Natural killer cell treated with Interleukin-12 subunit alpha and Interleukin-12 subunit beta and Interleukin-15 and Interleukin-18, amount 100 ng/mL, for 72 hours (primary cell): ENCODE measurements around the gene NTN4. TPM values are rescaled to one million over a fixed set of nuclear protein-coding genes. Genes with fewer than 3 reads are reported as not detected.

Experiments used
- ATAC-seq, 2 donors: fragments of 150-1000 bp; cut with Tn5 transposase in 1 of 2; sonication (Bioruptor Pico), chemical (Tn5 transposase) in 1 of 2; 2 replicates each; pipeline ENCODE4 v1.10.0; 2021
- DNase-seq: peaks from one replicate; pipeline ENCODE4 v3.0.0; 2022; ENCODE audit warnings: low spot score
- H3K27ac Mint-ChIP-seq, 2 donors: 1 replicate in 1 of 2; 2 replicates in 1 of 2; pipeline ENCODE4 v1.8.0; 2022; ENCODE audit warnings: mixed read lengths in 2 of 2, mild to moderate bottlenecking in 1 of 2, moderate library complexity in 1 of 2
- H3K27me3 Mint-ChIP-seq, 2 donors: 1 replicate in 1 of 2; 2 replicates in 1 of 2; pipeline ENCODE4 v1.8.0; 2022; ENCODE audit warnings: mixed read lengths in 2 of 2
- H3K36me3 Mint-ChIP-seq: one replicate; pipeline ENCODE4 v1.8.0; 2022; ENCODE audit warnings: mixed read lengths
- H3K4me1 Mint-ChIP-seq, 2 donors: 1 replicate in 1 of 2; 2 replicates in 1 of 2; pipeline ENCODE4 v1.8.0; 2022; ENCODE audit warnings: low read depth in 2 of 2, mixed read lengths in 2 of 2, mild to moderate bottlenecking in 1 of 2
- H3K4me3 Mint-ChIP-seq: one replicate; pipeline ENCODE4 v1.8.0; 2022; ENCODE audit warnings: mixed read lengths
- H3K9me3 Mint-ChIP-seq: 2 replicates; pipeline ENCODE4 v1.8.0; 2022; ENCODE audit warnings: mixed read lengths
- total RNA-seq, 2 donors: library from RNA; stranded (reverse); gene quantifications; one replicate each; pipeline ENCODE4 v1.2.3, GENCODE V29; 2022

The NTN4 gene
- total RNA-seq, 2 donors from 2014 or later, result not detected

DNA sequence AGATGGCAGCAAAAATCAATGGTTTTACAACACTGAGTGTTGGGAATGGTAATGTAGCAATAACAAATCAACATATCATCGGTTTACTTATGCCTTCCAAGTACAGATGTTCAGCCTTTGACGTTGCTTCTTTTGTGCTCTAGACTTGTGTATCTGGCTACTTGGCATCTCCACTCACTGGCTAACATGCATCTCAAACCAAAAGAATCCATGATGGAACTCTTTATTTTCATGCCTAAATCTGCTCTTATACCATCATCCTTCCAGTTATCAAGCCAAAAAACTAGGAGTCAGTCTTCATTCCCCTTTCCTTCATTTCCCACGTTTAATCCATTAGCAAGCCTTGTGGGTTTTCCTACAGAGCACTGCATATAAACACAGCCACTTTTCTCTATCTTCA, 150.0 kb downstream of the NTN4 start:
- no peak overlapping the region for H3K4me3 Mint-ChIP-seq
- no peaks in the 10 kb centered on the region for H3K9me3 Mint-ChIP-seq
- H3K27me3 Mint-ChIP-seq, result peaks cover 0 to 6% of the 10 kb centered on the region in 2 donors
- ATAC-seq (no peak), DNase-seq (no peak)
- no peaks in the 10 kb centered on the region for H3K4me1 Mint-ChIP-seq
- H3K36me3 Mint-ChIP-seq, result no peaks in the 10 kb centered on the region
- H3K27ac Mint-ChIP-seq, result no peak overlapping the region

DNA sequence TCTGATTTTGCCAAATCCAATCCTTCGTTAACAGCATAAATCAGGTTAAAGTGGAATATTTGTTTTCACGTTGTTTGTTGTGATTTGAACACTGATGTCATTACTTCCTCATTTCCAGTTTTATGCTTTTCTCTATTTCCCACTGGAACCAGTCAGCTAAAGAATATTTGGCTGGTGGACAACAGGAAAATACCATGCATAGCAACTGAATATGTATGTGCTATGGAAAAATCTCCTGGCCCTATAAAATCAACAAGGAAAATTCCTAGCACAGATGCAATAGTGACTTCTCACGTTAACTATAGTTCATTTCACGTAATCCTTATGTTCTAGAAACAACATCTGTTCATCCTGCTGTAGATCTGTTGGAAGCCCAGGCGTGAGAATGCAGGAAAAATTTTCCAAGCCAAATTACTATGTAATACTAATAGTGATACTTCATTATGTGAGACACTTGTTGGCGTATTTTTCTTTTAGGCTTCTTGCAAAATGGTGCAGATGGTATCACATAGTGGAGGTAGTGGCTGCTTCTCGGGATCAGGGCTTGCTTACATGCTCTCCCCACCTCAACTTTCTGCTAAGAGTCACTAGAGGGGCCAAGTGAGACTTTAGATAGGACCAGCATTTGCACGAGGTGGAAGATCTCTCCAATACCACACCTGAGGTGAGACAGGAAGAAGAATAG, 153.0 kb downstream of the NTN4 start:
- no peaks in the 10 kb centered on the region for H3K9me3 Mint-ChIP-seq
- H3K4me1 Mint-ChIP-seq, result no peaks in the 10 kb centered on the region
- no peak overlapping the region for H3K27ac Mint-ChIP-seq
- peaks cover 0 to 16% of the 10 kb centered on the region in 2 donors for H3K27me3 Mint-ChIP-seq
- no peak overlapping the region for H3K4me3 Mint-ChIP-seq
- DNase-seq (no peak), ATAC-seq (no peak)
- H3K36me3 Mint-ChIP-seq, result no peaks in the 10 kb centered on the region

DNA sequence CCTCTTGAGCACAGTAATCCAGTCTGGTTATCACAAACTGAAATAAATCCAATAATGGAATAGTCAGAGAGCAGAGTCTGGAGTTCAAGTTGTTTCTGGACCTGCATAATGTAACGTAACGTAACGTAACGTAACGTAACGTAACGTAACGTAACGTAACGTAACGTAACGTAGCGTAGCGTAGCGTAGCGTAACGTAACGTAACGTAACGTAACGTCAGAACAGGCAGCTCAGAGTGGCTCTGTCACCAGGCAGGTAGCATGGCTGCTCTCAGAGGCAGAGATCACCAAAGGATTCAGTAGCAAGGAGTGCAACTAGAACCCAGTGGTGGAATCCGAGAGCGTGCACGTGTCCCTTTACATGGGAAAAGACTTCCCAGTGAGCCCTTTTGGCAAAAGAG, 153.6 kb downstream of the NTN4 start:
- Mint-ChIP-seq H3K27me3 (peaks cover 0 to 16% of the 10 kb centered on the region in 2 donors), H3K4me1 (no peaks in the 10 kb centered on the region), H3K27ac (no peak overlapping the region), H3K4me3 (no peak overlapping the region), H3K36me3 (no peaks in the 10 kb centered on the region), H3K9me3 (no peaks in the 10 kb centered on the region)
- no peak for ATAC-seq
- no peak for DNase-seq

DNA sequence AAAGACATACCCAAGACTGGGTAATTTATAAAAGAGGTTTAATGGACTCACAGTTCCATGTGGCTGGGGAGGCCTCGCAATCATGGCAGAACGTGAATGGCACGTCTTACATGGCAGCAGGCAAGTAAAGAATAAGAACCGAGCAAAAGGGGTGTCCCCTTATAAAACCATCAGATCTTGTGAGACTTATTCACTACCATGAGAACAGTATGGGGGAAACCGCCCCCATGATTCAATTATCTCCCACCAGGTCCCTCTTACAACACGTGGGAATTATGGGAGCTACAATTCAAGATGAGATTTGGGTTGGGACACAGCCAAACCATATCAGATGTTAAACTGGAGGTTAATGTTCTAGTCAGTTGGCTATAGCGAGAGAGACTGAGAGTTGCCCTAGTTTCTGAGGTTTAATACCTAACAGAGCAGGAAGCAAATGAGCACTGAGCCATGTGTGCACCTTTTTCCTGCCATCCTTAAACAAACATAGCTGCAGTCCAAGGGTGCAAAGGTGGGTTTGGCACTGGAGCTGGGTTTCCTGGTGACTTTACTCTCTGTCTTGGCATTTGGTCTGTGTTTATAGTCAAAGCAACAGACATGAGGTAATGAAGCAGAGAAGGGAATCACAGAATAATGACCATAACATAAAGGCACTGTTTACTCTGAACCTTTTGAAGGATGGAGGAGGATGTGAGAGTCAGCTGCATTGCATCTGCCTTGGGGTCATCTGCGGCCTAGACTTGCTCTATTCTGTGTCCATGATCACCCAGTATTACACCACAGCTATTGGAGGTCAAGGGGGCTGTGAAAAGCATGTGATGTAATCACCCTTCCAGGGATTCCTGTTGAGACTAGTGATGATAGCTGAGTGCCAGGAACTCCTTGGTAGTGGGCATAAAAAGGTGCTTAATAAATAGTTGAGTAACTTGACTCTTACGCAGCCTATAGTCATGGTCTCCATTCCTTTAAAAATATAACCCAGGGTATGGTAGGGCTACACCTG, 155.6 kb downstream of the NTN4 start:
- H3K9me3 Mint-ChIP-seq, result no peaks in the 10 kb centered on the region
- DNase-seq, result no peak
- peaks cover 0 to 18% of the 10 kb centered on the region in 2 donors for H3K27me3 Mint-ChIP-seq
- no peaks in the 10 kb centered on the region for H3K4me1 Mint-ChIP-seq
- no peak overlapping the region for H3K4me3 Mint-ChIP-seq
- ATAC-seq, result peak in 1 of 2 donors; percentile 13
- H3K27ac Mint-ChIP-seq, result no peak overlapping the region
- no peaks in the 10 kb centered on the region for H3K36me3 Mint-ChIP-seq

DNA sequence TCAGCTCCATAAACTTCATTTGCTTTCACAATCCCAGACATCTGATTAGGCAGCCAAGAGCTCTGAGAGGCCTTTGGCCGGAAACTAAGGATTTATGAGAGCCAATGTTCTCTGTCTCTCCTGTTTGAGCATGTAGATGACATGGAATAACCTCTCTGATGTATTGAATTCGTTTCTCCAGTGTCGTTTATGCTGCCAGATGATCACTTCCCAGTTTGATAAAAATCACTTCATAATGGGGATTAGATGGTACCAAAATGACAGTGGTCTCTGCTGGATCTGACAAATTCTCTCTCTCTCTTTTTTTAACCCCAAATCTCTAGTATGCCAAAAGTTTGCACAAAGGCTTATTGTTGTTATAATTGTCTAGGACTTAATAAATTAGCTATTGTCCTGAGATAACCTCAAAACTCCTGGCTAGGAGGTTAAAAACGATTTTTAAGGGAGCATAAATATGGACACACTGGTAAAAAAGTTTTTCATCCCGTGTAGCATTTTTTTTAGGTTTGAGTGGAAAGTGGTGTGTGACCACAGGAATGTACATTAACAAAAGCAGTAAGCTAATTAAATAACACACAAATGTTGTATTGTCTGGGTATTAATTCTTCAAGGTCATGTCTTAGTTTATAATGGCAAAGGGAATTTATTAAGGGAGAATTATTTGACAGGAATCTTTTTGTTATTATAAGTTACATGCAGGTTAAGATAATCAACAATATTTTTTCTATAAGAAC, 156.7 kb downstream of the NTN4 start:
- Mint-ChIP-seq H3K9me3 (no peaks in the 10 kb centered on the region), H3K4me3 (no peak overlapping the region), H3K27ac (no peak overlapping the region), H3K27me3 (peaks cover 0 to 18% of the 10 kb centered on the region in 2 donors), H3K36me3 (no peaks in the 10 kb centered on the region), H3K4me1 (no peaks in the 10 kb centered on the region)
- no peak for ATAC-seq
- DNase-seq, result no peak

DNA sequence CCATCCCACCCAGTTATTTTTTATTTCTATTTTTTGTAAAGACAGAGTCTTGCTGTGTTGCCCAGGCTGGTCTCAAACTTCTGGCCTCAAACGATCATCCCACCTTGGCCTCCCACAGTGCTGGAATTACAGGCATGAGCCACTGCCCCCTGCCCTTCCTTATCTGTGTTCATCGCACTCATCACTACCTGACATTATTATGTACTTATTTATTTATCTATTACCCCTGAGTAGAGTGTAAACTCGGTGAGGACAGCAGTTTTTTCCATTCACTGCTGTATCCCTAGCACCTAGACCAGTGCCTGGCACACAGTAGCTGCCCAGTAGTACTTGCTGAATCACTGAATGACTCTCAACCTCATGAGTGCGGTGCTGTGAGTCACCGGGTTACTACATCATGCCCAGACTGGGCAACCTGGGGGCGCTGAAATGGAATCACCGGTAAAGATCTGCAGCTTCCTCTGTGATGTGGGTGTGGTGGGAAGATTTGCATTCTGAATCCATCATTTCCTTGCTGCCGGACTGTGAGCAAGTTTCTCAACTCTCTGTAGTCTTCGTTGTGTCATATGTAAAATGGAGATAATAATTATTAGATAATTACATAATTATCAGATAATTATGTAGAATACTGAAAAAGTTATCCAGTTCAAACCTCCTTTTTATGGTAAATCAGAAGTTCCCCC, 157.4 kb downstream of the NTN4 start:
- H3K36me3 Mint-ChIP-seq, result no peaks in the 10 kb centered on the region
- DNase-seq (no peak), ATAC-seq (peak; percentile 43 to 61)
- H3K9me3 Mint-ChIP-seq, result no peaks in the 10 kb centered on the region
- H3K27me3 Mint-ChIP-seq, result peaks cover 0 to 18% of the 10 kb centered on the region in 2 donors
- no peak overlapping the region for H3K27ac Mint-ChIP-seq
- no peaks in the 10 kb centered on the region for H3K4me1 Mint-ChIP-seq
- H3K4me3 Mint-ChIP-seq, result no peak overlapping the region

DNA sequence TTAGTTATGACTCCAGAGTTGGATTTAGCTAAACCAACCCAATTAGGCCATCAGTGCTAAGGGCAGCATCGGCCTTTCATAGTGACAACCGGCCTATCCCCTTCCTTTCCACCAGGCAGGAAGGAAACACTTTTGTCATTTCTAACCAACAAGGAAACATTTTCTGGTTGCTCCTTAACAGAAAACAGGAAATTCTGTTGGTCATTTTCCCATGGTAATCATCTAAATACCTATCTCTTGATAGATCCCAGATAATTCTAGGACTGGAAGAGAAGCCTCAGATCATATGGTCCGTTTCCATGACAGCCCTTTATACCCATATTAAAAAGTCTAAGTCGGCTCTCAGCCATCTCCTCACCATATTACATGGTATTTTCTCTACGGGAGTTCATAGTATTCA, 160.1 kb downstream of the NTN4 start:
- peaks cover 0 to 12% of the 10 kb centered on the region in 2 donors for H3K27me3 Mint-ChIP-seq
- no peaks in the 10 kb centered on the region for H3K9me3 Mint-ChIP-seq
- no peaks in the 10 kb centered on the region for H3K4me1 Mint-ChIP-seq
- no peaks in the 10 kb centered on the region for H3K36me3 Mint-ChIP-seq
- H3K27ac Mint-ChIP-seq, result no peak overlapping the region
- no peak overlapping the region for H3K4me3 Mint-ChIP-seq
- no peak for DNase-seq
- ATAC-seq, result no peak

DNA sequence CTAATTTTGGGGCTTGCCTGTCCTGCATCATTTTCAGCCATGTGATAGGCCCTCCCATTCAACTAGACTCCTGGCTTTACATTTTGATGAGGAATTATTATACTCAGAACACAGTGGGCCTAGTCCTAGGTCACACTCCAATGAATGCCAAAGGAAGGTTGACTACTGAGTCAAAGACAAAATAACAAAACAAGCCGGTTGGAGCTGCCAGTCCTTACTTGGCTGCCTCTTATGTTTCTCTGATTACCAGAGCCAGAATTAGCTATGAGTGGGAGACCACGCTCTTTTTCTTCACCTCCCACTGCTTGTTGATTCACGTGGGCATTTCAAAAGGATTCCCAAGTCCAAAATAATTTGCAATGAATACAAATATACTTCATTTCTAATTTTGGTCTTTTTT, 161.2 kb downstream of the NTN4 start:
- ATAC-seq, result no peak
- H3K27me3 Mint-ChIP-seq, result peaks cover 0 to 6% of the 10 kb centered on the region in 2 donors
- no peaks in the 10 kb centered on the region for H3K4me1 Mint-ChIP-seq
- no peaks in the 10 kb centered on the region for H3K36me3 Mint-ChIP-seq
- no peak overlapping the region for H3K27ac Mint-ChIP-seq
- no peak for DNase-seq
- no peak overlapping the region for H3K4me3 Mint-ChIP-seq
- H3K9me3 Mint-ChIP-seq, result no peaks in the 10 kb centered on the region

DNA sequence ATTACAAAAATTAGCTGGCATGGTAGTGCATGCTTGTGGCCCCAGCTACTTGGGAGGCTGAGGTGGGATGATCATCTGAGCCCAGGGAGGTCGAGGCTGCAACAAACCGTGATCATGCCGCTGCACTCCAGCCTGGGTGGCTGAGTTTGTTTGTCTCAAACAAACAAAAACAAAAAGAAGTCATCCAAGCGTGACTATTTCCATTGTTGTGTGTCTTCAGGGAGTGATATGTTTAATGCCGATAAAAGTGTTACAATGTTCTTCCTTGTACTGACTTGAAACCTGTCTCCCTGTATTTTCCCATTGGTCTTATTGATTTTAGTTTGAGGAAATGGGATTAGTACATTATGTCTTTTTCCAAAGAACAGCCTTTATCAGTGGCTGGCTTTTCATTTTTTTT, 163.7 kb downstream of the NTN4 start:
- no peak for DNase-seq
- ATAC-seq, result no peak
- no peaks in the 10 kb centered on the region for H3K36me3 Mint-ChIP-seq
- H3K4me3 Mint-ChIP-seq, result no peak overlapping the region
- H3K27me3 Mint-ChIP-seq, result peaks cover 0 to 5% of the 10 kb centered on the region in 2 donors
- H3K9me3 Mint-ChIP-seq, result no peaks in the 10 kb centered on the region
- H3K4me1 Mint-ChIP-seq, result no peaks in the 10 kb centered on the region
- H3K27ac Mint-ChIP-seq, result no peak overlapping the region

DNA sequence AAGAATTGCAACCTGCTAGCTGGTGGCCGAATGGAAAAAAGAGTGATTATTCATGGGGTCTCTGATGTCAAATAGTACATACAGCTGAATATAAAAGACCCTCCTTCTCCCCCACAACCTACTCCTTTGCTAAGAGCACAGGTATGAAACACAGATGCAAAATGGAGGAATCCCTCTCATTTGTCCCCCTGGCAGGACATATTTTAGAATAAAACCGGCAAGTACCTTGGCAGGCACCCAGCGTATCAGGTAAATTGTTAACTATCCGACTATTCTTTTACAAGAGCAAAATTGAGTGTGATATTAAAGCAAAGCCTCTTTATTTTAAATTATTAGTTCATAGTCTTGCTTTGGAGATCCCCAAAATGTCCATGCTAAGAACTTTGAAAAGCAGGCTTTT, 165.6 kb downstream of the NTN4 start:
- no peak for ATAC-seq
- Mint-ChIP-seq H3K9me3 (no peaks in the 10 kb centered on the region), H3K36me3 (no peaks in the 10 kb centered on the region), H3K27me3 (peaks cover 0 to 2% of the 10 kb centered on the region in 2 donors), H3K4me1 (no peaks in the 10 kb centered on the region), H3K27ac (no peak overlapping the region), H3K4me3 (no peak overlapping the region)
- DNase-seq, result no peak

DNA sequence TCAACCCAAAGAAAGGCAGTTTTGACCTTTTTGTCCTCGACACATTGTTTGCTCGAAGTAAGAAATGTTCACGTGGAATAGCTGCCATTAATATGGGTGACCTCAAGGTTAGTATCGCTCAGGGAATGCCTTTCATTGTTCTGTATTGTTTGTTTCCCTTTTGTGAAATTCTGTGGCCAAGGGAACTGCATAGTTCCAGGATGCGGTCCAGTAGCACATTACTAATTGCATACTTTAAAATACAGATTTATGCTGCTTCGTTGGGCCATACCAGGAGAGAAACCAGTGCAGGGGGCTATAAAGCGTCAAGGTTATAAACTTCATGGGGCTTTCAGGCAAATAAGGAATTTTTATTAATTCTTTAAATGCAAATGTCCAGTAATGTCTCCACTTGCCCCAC, 166.0 kb downstream of the NTN4 start:
- no peak for ATAC-seq
- no peak overlapping the region for H3K27ac Mint-ChIP-seq

DNA sequence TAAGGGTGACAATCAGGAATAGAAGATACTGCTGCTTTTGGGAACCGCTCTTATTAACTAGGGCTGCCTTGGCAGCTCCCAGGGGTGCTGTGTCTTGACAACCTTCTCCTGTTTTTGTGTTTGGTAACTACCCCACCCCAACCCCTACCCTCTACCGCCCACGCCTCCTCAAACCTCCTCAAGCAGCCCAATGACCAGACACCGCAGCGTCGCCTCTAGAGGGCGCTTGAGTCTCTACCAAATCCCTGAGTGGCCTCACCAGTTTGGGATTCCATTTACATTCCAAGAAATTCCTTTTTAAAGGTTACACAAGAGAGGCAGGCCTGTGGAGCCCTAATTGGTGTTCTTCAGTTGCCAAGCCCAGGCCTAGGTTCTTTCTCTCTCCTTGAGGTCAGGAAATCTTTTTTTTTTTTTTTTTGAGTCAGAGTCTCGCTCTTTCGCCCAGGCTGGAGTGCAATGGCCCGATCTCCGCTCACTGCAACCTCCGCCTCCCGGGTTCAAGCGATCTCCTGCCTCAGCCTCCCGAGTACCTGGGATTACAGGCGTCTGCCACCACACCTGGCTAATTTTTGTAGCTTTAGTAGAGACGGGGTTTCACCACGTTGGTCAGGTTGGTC, 166.9 kb downstream of the NTN4 start:
- Mint-ChIP-seq H3K27me3 (peaks cover 0 to 2% of the 10 kb centered on the region in 2 donors), H3K27ac (no peak overlapping the region), H3K9me3 (no peaks in the 10 kb centered on the region), H3K4me1 (no peaks in the 10 kb centered on the region), H3K36me3 (no peaks in the 10 kb centered on the region), H3K4me3 (no peak overlapping the region)
- DNase-seq (no peak), ATAC-seq (peak in 1 of 2 donors; percentile 65)

More for the DNA sequence above, 166.0 kb downstream of the NTN4 start:
- Mint-ChIP-seq H3K9me3 (no peaks in the 10 kb centered on the region), H3K36me3 (no peaks in the 10 kb centered on the region), H3K27me3 (peaks cover 0 to 2% of the 10 kb centered on the region in 2 donors), H3K4me1 (no peaks in the 10 kb centered on the region), H3K4me3 (no peak overlapping the region)
- DNase-seq, result no peak

DNA sequence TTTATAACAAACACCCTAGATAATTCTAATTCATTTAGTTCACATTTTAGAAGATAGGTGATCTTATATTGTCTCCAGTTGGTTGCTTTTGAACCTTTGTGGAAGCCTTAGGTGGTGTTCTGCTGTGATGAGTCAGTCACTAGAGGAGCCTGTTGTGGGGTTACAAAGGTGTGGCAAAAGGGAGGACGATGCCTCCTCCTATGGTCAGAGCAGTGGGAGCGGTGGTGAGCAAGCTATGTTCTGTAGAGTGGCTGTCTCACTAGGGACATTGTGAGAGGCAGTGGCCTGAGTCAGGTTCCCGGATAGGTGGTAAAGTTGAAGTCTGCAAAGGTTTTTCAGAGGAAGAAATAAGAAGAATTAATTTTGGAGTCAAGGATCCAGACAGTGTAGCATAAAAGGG, 167.7 kb downstream of the NTN4 start:
- ATAC-seq (peak in 1 of 2 donors; percentile 43), DNase-seq (no peak)
- no peaks in the 10 kb centered on the region for H3K9me3 Mint-ChIP-seq
- no peak overlapping the region for H3K4me3 Mint-ChIP-seq
- no peaks in the 10 kb centered on the region for H3K36me3 Mint-ChIP-seq
- H3K27me3 Mint-ChIP-seq, result peaks cover 0 to 2% of the 10 kb centered on the region in 2 donors
- H3K27ac Mint-ChIP-seq, result no peak overlapping the region
- H3K4me1 Mint-ChIP-seq, result no peaks in the 10 kb centered on the region
